ENCODE measurements around the gene SH2D3C.
"Not testable (repeated sequence)": the region's sequence is repeated elsewhere in the genome, so short reads cannot be mapped to it uniquely, and the experiment has no call there.

The SH2D3C gene

GRCh38 chr9:127763918-127764384 is 14.5 kb downstream of the SH2D3C start:
- Histone ChIP-seq H3K27ac (ENCODE audit: low read depth, low read length) (no peak overlapping the region), H3K79me2 (ENCODE audit: control insufficient read depth, insufficient read depth, low read length, unreplicated experiment) (no peaks in the 10 kb centered on the region), H2AFZ (ENCODE audit: low read length, unreplicated experiment) (no peak overlapping the region), H3K36me3 (ENCODE audit: insufficient read depth, low read length) (no peaks in the 10 kb centered on the region), H3K4me3 (ENCODE audit: low read depth, low read length) (no peak overlapping the region), H3K4me1 (ENCODE audit: control insufficient read depth, insufficient read depth, low read length, unreplicated experiment) (peaks cover 4% of the 10 kb centered on the region), H3K27me3 (ENCODE audit: insufficient read depth, low read length) (no peaks in the 10 kb centered on the region)

GRCh38 chr9:127762111-127762676 is 16.3 kb downstream of the SH2D3C start:
- Histone ChIP-seq H2AFZ (ENCODE audit: low read length, unreplicated experiment) (no peak overlapping the region), H3K4me1 (ENCODE audit: control insufficient read depth, insufficient read depth, low read length, unreplicated experiment) (peaks cover 4% of the 10 kb centered on the region), H3K27me3 (ENCODE audit: insufficient read depth, low read length) (no peaks in the 10 kb centered on the region), H3K36me3 (ENCODE audit: insufficient read depth, low read length) (no peaks in the 10 kb centered on the region), H3K4me3 (ENCODE audit: low read depth, low read length) (no peak overlapping the region), H3K79me2 (ENCODE audit: control insufficient read depth, insufficient read depth, low read length, unreplicated experiment) (no peaks in the 10 kb centered on the region), H3K27ac (ENCODE audit: low read depth, low read length) (no peak overlapping the region)

- Histone ChIP-seq H3K4me1 (ENCODE audit: control insufficient read depth, insufficient read depth, low read length, unreplicated experiment) (peaks cover 4% of the 10 kb centered on the region), H3K27ac (ENCODE audit: low read depth, low read length) (no peak overlapping the region), H3K4me3 (ENCODE audit: low read depth, low read length) (no peak overlapping the region), H3K27me3 (ENCODE audit: insufficient read depth, low read length) (no peaks in the 10 kb centered on the region), H3K79me2 (ENCODE audit: control insufficient read depth, insufficient read depth, low read length, unreplicated experiment) (no peaks in the 10 kb centered on the region), H3K36me3 (ENCODE audit: insufficient read depth, low read length) (no peaks in the 10 kb centered on the region), H2AFZ (ENCODE audit: low read length, unreplicated experiment) (no peak overlapping the region)
These were observed 16.9 kb downstream of the SH2D3C start for GRCh38 chr9:127761491-127761956.

- Histone ChIP-seq H3K79me2 (ENCODE audit: control insufficient read depth, insufficient read depth, low read length, unreplicated experiment) (no peaks in the 10 kb centered on the region), H2AFZ (ENCODE audit: low read length, unreplicated experiment) (no peak overlapping the region), H3K36me3 (ENCODE audit: insufficient read depth, low read length) (no peaks in the 10 kb centered on the region), H3K4me3 (ENCODE audit: low read depth, low read length) (no peak overlapping the region), H3K27me3 (ENCODE audit: insufficient read depth, low read length) (0 out of 2 replicates have a peak, but pooled peaks cover 2% of the 10 kb centered on the region), H3K4me1 (ENCODE audit: control insufficient read depth, insufficient read depth, low read length, unreplicated experiment) (peaks cover 4% of the 10 kb centered on the region), H3K27ac (ENCODE audit: low read depth, low read length) (no peak overlapping the region)
These were observed 17.4 kb downstream of the SH2D3C start for GRCh38 chr9:127761061-127761460.

GRCh38 chr9:127758843-127759242 is 19.6 kb downstream of the SH2D3C start:
- Histone ChIP-seq H2AFZ (ENCODE audit: low read length, unreplicated experiment) (no peak overlapping the region), H3K36me3 (ENCODE audit: insufficient read depth, low read length) (no peaks in the 10 kb centered on the region), H3K4me1 (ENCODE audit: control insufficient read depth, insufficient read depth, low read length, unreplicated experiment) (peaks cover 2% of the 10 kb centered on the region), H3K27ac (ENCODE audit: low read depth, low read length) (no peak overlapping the region), H3K4me3 (ENCODE audit: low read depth, low read length) (no peak overlapping the region), H3K79me2 (ENCODE audit: control insufficient read depth, insufficient read depth, low read length, unreplicated experiment) (no peaks in the 10 kb centered on the region), H3K27me3 (ENCODE audit: insufficient read depth, low read length) (peaks cover 23% of the 10 kb centered on the region)

- not testable (repeated sequence) for H3K4me1 ChIP-seq (ENCODE audit: control insufficient read depth, insufficient read depth, low read length, unreplicated experiment); H2AFZ ChIP-seq (ENCODE audit: low read length, unreplicated experiment); H3K79me2 ChIP-seq (ENCODE audit: control insufficient read depth, insufficient read depth, low read length, unreplicated experiment); H3K27ac ChIP-seq (ENCODE audit: low read depth, low read length); H3K36me3 ChIP-seq (ENCODE audit: insufficient read depth, low read length); H3K4me3 ChIP-seq (ENCODE audit: low read depth, low read length)
- H3K27me3 ChIP-seq (ENCODE audit: insufficient read depth, low read length), result peaks cover 43% of the 10 kb centered on the region
These were observed 21.7 kb downstream of the SH2D3C start for GRCh38 chr9:127756776-127757175.

- no peak overlapping the region for H3K4me3 ChIP-seq (ENCODE audit: low read depth, low read length)
- H3K79me2 ChIP-seq (ENCODE audit: control insufficient read depth, insufficient read depth, low read length, unreplicated experiment), result no peaks in the 10 kb centered on the region
- H3K27me3 ChIP-seq (ENCODE audit: insufficient read depth, low read length), result peaks cover 47% of the 10 kb centered on the region
- no peak overlapping the region for H3K27ac ChIP-seq (ENCODE audit: low read depth, low read length)
- H3K4me1 ChIP-seq (ENCODE audit: control insufficient read depth, insufficient read depth, low read length, unreplicated experiment), result no peaks in the 10 kb centered on the region
- no peaks in the 10 kb centered on the region for H3K36me3 ChIP-seq (ENCODE audit: insufficient read depth, low read length)
- H2AFZ ChIP-seq (ENCODE audit: low read length, unreplicated experiment), result no peak overlapping the region
These were observed 22.2 kb downstream of the SH2D3C start for GRCh38 chr9:127756233-127756632.

- H3K27me3 ChIP-seq (ENCODE audit: insufficient read depth, low read length), result peaks cover 49% of the 10 kb centered on the region
- no peaks in the 10 kb centered on the region for H3K4me1 ChIP-seq (ENCODE audit: control insufficient read depth, insufficient read depth, low read length, unreplicated experiment)
- H2AFZ ChIP-seq (ENCODE audit: low read length, unreplicated experiment), result no peak overlapping the region
- no peaks in the 10 kb centered on the region for H3K79me2 ChIP-seq (ENCODE audit: control insufficient read depth, insufficient read depth, low read length, unreplicated experiment)
- H3K36me3 ChIP-seq (ENCODE audit: insufficient read depth, low read length), result no peaks in the 10 kb centered on the region
- no peak overlapping the region for H3K27ac ChIP-seq (ENCODE audit: low read depth, low read length)
- H3K4me3 ChIP-seq (ENCODE audit: low read depth, low read length), result no peak overlapping the region
These were observed 23.1 kb downstream of the SH2D3C start for GRCh38 chr9:127755061-127756060.

- Histone ChIP-seq H3K27me3 (ENCODE audit: insufficient read depth, low read length) (peaks cover 50% of the 10 kb centered on the region), H3K4me3 (ENCODE audit: low read depth, low read length) (no peak overlapping the region), H3K4me1 (ENCODE audit: control insufficient read depth, insufficient read depth, low read length, unreplicated experiment) (no peaks in the 10 kb centered on the region), H2AFZ (ENCODE audit: low read length, unreplicated experiment) (no peak overlapping the region), H3K27ac (ENCODE audit: low read depth, low read length) (no peak overlapping the region), H3K36me3 (ENCODE audit: insufficient read depth, low read length) (no peaks in the 10 kb centered on the region), H3K79me2 (ENCODE audit: control insufficient read depth, insufficient read depth, low read length, unreplicated experiment) (no peaks in the 10 kb centered on the region)
These were observed 24.1 kb downstream of the SH2D3C start for GRCh38 chr9:127754099-127755060.

GRCh38 chr9:127753622-127754021 is 24.8 kb downstream of the SH2D3C start:
- Histone ChIP-seq H3K36me3 (ENCODE audit: insufficient read depth, low read length) (no peaks in the 10 kb centered on the region), H3K4me3 (ENCODE audit: low read depth, low read length) (no peak overlapping the region), H3K27ac (ENCODE audit: low read depth, low read length) (no peak overlapping the region), H2AFZ (ENCODE audit: low read length, unreplicated experiment) (no peak overlapping the region), H3K79me2 (ENCODE audit: control insufficient read depth, insufficient read depth, low read length, unreplicated experiment) (no peaks in the 10 kb centered on the region), H3K27me3 (ENCODE audit: insufficient read depth, low read length) (peaks cover 51% of the 10 kb centered on the region), H3K4me1 (ENCODE audit: control insufficient read depth, insufficient read depth, low read length, unreplicated experiment) (no peaks in the 10 kb centered on the region)
